K562 (cell line): ENCODE results near the gene LRFN4. TPM values are rescaled to one million over a fixed set of nuclear protein-coding genes. Genes with fewer than 3 reads are reported as not detected.

Experiments
- ARNT ChIP-seq, 2 experiments: fragments of 450-650 bp; IDR thresholded peaks; 2 replicates each; pipeline ENCODE4 v1.6.1; 2016; ENCODE audit warnings: mild to moderate bottlenecking in 1 of 2
- FOSL1 ChIP-seq: fragments of 200-800 bp; sonication (Bioruptor generic); conservative IDR thresholded peaks from 2 replicates; pipeline ENCODE4 v1.6.1; 2016; ENCODE audit warnings: missing genetic modification characterization, missing compliant biosample characterization
- GTF2A2 ChIP-seq: IDR thresholded peaks from 2 replicates; pipeline ENCODE4 v1.6.1; 2016; ENCODE audit warnings: mild to moderate bottlenecking, missing genetic modification characterization, missing compliant biosample characterization
- MTA2 ChIP-seq: fragments of 450-650 bp; IDR thresholded peaks from 2 replicates; pipeline ENCODE4 v1.6.1; 2016; ENCODE audit warnings: low read depth
- PRPF4 ChIP-seq: fragments of 200-400 bp; formaldehyde crosslinking; IDR thresholded peaks from one replicate; pipeline ENCODE4 v1.6.1; 2017; ENCODE audit warnings: low read length, low read depth, mild to moderate bottlenecking; ENCODE audit not compliant: insufficient read depth, poor library complexity, severe bottlenecking
- RERE ChIP-seq: sonication (generic); formaldehyde crosslinking; IDR thresholded peaks from 2 replicates; pipeline ENCODE4 v1.8.0; 2023; ENCODE audit warnings: missing genetic modification reagents, mild to moderate bottlenecking, borderline replicate concordance
- SIN3A ChIP-seq, 2 experiments: fragments of 150-350 bp in 1 of 2; IDR thresholded peaks; 2 replicates each; pipeline ENCODE4 v1.6.1; 2011 to 2016; ENCODE audit warnings: borderline replicate concordance in 2 of 2, low read depth in 2 of 2, low read length in 2 of 2, mild to moderate bottlenecking in 2 of 2, moderate library complexity in 2 of 2; ENCODE audit not compliant: control insufficient read depth in 1 of 2
- TEAD2 ChIP-seq: fragments of 450-650 bp; IDR thresholded peaks from 2 replicates; pipeline ENCODE4 v1.6.1; 2016; ENCODE audit warnings: missing genetic modification characterization, control low read depth, missing compliant biosample characterization
- polyA plus RNA-seq, 8 experiments: library from polyadenylated mRNA; depleted of rRNA in 4 of 8; stranded (reverse) in 5 of 8; unstranded in 3 of 8; fragments of >200 nt; fragmentation: Nextera tagmentation in 2 of 8; fragmentation: Illumina TruSeq in 1 of 8; extraction: Ambion mirVana in 2 of 8; extraction: Trizol in 1 of 8; gene quantifications; 2 replicates each; pipeline versions ENCODE4 v1.2.1 to v1.2.3, GENCODE V29; 2011 to 2014; ENCODE audit warnings: inconsistent platforms in 1 of 8, missing spikeins in 1 of 8
- total RNA-seq, 7 experiments: library from RNA; depleted of rRNA in 6 of 7; stranded (reverse); fragments of >200 nt in 6 of 7; fragmentation: Illumina TruSeq in 2 of 7; extraction: Trizol in 2 of 7; gene quantifications; 2 replicates each; pipeline versions ENCODE4 v1.2.1 to v1.2.3, GENCODE V29; 2011 to 2021; ENCODE audit warnings: low replicate concordance in 1 of 7
- TF ChIP-seq, protein P1 (sequence below): fragments of 200-600 bp; sonication (generic); IDR thresholded peaks from one replicate; pipeline ENCODE4 v1.6.1; 2012; ENCODE audit warnings: mild to moderate bottlenecking, low read depth, low read length, inconsistent platforms

The LRFN4 gene
- total and polyA plus RNA-seq, 9 of the 15 experiments (the other 6 are each of a cell fraction or from before 2014, with no cell fraction given), result 0.10 to 60.1 (median 6.7) TPM

DNA sequence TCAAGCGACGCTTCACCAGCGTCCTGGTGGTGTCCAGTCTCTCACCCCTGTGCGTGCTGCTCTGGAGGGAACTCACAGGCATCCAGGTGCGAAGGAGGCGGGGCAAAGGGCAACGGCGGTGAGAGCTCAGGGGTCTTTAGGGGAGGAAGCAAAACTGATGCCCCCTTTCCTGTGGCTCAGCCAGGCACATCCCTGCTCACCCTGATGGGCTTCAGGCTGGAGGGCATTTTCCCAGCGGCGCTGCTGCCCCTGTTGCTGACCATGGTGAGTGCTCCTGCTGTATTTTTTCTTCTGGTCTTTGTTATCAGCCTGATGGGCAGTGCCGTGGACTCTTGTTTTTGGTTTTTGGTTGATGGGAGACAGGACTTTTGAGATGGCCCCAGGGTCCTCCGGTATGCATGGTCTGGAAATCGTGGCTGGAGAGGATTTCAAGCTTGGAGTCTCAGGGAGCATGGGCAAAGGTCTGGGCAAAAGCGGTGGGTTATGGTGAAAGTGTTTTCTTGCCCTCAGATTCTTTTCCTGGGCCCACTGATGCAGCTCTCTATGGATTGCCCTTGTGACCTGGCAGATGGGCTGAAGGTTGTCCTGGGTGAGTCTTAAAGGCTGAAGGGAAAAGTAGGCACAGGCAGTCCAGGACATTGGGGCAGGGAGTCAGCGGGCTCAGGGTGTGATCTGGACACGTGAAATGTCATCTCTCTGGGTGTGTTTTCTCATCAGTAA, 12.9 kb upstream of the LRFN4 start (continued):
- TF ChIP-seq, protein P1, sequence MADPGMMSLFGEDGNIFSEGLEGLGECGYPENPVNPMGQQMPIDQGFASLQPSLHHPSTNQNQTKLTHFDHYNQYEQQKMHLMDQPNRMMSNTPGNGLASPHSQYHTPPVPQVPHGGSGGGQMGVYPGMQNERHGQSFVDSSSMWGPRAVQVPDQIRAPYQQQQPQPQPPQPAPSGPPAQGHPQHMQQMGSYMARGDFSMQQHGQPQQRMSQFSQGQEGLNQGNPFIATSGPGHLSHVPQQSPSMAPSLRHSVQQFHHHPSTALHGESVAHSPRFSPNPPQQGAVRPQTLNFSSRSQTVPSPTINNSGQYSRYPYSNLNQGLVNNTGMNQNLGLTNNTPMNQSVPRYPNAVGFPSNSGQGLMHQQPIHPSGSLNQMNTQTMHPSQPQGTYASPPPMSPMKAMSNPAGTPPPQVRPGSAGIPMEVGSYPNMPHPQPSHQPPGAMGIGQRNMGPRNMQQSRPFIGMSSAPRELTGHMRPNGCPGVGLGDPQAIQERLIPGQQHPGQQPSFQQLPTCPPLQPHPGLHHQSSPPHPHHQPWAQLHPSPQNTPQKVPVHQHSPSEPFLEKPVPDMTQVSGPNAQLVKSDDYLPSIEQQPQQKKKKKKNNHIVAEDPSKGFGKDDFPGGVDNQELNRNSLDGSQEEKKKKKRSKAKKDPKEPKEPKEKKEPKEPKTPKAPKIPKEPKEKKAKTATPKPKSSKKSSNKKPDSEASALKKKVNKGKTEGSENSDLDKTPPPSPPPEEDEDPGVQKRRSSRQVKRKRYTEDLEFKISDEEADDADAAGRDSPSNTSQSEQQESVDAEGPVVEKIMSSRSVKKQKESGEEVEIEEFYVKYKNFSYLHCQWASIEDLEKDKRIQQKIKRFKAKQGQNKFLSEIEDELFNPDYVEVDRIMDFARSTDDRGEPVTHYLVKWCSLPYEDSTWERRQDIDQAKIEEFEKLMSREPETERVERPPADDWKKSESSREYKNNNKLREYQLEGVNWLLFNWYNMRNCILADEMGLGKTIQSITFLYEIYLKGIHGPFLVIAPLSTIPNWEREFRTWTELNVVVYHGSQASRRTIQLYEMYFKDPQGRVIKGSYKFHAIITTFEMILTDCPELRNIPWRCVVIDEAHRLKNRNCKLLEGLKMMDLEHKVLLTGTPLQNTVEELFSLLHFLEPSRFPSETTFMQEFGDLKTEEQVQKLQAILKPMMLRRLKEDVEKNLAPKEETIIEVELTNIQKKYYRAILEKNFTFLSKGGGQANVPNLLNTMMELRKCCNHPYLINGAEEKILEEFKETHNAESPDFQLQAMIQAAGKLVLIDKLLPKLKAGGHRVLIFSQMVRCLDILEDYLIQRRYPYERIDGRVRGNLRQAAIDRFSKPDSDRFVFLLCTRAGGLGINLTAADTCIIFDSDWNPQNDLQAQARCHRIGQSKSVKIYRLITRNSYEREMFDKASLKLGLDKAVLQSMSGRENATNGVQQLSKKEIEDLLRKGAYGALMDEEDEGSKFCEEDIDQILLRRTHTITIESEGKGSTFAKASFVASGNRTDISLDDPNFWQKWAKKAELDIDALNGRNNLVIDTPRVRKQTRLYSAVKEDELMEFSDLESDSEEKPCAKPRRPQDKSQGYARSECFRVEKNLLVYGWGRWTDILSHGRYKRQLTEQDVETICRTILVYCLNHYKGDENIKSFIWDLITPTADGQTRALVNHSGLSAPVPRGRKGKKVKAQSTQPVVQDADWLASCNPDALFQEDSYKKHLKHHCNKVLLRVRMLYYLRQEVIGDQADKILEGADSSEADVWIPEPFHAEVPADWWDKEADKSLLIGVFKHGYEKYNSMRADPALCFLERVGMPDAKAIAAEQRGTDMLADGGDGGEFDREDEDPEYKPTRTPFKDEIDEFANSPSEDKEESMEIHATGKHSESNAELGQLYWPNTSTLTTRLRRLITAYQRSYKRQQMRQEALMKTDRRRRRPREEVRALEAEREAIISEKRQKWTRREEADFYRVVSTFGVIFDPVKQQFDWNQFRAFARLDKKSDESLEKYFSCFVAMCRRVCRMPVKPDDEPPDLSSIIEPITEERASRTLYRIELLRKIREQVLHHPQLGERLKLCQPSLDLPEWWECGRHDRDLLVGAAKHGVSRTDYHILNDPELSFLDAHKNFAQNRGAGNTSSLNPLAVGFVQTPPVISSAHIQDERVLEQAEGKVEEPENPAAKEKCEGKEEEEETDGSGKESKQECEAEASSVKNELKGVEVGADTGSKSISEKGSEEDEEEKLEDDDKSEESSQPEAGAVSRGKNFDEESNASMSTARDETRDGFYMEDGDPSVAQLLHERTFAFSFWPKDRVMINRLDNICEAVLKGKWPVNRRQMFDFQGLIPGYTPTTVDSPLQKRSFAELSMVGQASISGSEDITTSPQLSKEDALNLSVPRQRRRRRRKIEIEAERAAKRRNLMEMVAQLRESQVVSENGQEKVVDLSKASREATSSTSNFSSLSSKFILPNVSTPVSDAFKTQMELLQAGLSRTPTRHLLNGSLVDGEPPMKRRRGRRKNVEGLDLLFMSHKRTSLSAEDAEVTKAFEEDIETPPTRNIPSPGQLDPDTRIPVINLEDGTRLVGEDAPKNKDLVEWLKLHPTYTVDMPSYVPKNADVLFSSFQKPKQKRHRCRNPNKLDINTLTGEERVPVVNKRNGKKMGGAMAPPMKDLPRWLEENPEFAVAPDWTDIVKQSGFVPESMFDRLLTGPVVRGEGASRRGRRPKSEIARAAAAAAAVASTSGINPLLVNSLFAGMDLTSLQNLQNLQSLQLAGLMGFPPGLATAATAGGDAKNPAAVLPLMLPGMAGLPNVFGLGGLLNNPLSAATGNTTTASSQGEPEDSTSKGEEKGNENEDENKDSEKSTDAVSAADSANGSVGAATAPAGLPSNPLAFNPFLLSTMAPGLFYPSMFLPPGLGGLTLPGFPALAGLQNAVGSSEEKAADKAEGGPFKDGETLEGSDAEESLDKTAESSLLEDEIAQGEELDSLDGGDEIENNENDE, result no peak
- TF ChIP-seq GTF2A2 (no peak), PRPF4 (no peak), SIN3A (IDR thresholded peaks at IDR 0.05; ENCODE audit: borderline replicate concordance in 2 of 2, control insufficient read depth in 1 of 2, low read depth in 2 of 2, low read length in 2 of 2) (peak in 1 of 2 experiments; percentile 12; a peak in 1 of 4 replicates), ARNT (IDR thresholded peaks at IDR 0.05) (no peak), RERE (CRISPR knock-in tag) (peak; percentile 67; the same call in 1 of the 2 replicates), TEAD2 (tag) (no peak), FOSL1 (tag) (no peak), MTA2 (no peak)
